ENCODE results near the gene GRAP2.
A peak's percentile ranks its signal among the peaks of the same experiment; 100 is the strongest.

The GRAP2 gene

GRCh38 chr22:39958949-39959639, 58.2 kb downstream of the GRAP2 start:
- no peak overlapping the region for H2AFZ ChIP-seq (ENCODE audit: low read length)
- H4K20me1 ChIP-seq (ENCODE audit: insufficient read depth, low read length): no peaks in the 10 kb centered on the region
- H3K9me3 ChIP-seq (replicated peaks; ENCODE audit: insufficient read depth, low read length): no peaks in the 10 kb centered on the region
- H3K9me2 ChIP-seq (replicated peaks; ENCODE audit: insufficient read depth, low read length): no peaks in the 10 kb centered on the region
- DNase-seq: no peak
- H3K79me2 ChIP-seq (ENCODE audit: low read length): no peaks in the 10 kb centered on the region
- no peaks in the 10 kb centered on the region for H3K27me3 ChIP-seq (replicated peaks; ENCODE audit: insufficient read depth, low read length)
- H3K4me2 ChIP-seq (ENCODE audit: low read depth, low read length): no peak overlapping the region
- no peak overlapping the region for H3K9ac ChIP-seq (ENCODE audit: low read length)
- no peaks in the 10 kb centered on the region for H3K36me3 ChIP-seq (replicated peaks; ENCODE audit: insufficient read depth, low read length)
- no peak for TF ChIP-seq EZH2 (optimal IDR thresholded peaks at IDR 0.05; ENCODE audit: low read depth, low read length)
- TF ChIP-seq CTCF (IDR thresholded peaks at IDR 0.05; ENCODE audit: low read length): no peak
- no peak for TF ChIP-seq EZH2phosphoT487 (IDR thresholded peaks at IDR 0.05; ENCODE audit: low read length)
- H3K27ac ChIP-seq (ENCODE audit: low read length): no peak overlapping the region
- H3K4me1 ChIP-seq (ENCODE audit: low read length): peaks cover 33% of the 10 kb centered on the region
- peaks cover 26% of the 10 kb centered on the region for H3F3A ChIP-seq (ENCODE audit: insufficient read depth, low read length)
- no peak overlapping the region for H3K4me3 ChIP-seq (ENCODE audit: low read length)

GRCh38 chr22:39959640-39960447, 59.0 kb downstream of the GRAP2 start, which contains the start of gene TMA7B:
Gene TMA7B, plus strand, starts transcription at chr22:39960397. Its CDS starts 3,978 bp downstream, at chr22:39964375.
- peaks cover 33% of the 10 kb centered on the region for H3K4me1 ChIP-seq (ENCODE audit: low read length)
- no peak within 1 kb of the TSS for H3K9ac ChIP-seq (ENCODE audit: low read length)
- H3K9me2 ChIP-seq (replicated peaks; ENCODE audit: insufficient read depth, low read length): no peaks in the 10 kb centered on the region
- H3K27ac ChIP-seq (ENCODE audit: low read length): peak within 1 kb of the TSS; percentile 66; the same call in 1 of the 2 replicates
- DNase-seq: no peak
- TF ChIP-seq EZH2 (optimal IDR thresholded peaks at IDR 0.05; ENCODE audit: low read depth, low read length): no peak
- no peaks in the 10 kb centered on the region for H3K27me3 ChIP-seq (replicated peaks; ENCODE audit: insufficient read depth, low read length)
- no peak within 1 kb of the TSS for H3K4me3 ChIP-seq (ENCODE audit: low read length)
- no peaks in the 10 kb centered on the region for H3K79me2 ChIP-seq (ENCODE audit: low read length)
- peak within 1 kb of the TSS; percentile 50; the same call in 1 of the 2 replicates for H3K4me2 ChIP-seq (ENCODE audit: low read depth, low read length)
- H2AFZ ChIP-seq (ENCODE audit: low read length): no peak within 1 kb of the TSS
- H3F3A ChIP-seq (ENCODE audit: insufficient read depth, low read length): peaks cover 26% of the 10 kb centered on the region
- no peaks in the 10 kb centered on the region for H3K36me3 ChIP-seq (replicated peaks; ENCODE audit: insufficient read depth, low read length)
- no peaks in the 10 kb centered on the region for H4K20me1 ChIP-seq (ENCODE audit: insufficient read depth, low read length)
- no peaks in the 10 kb centered on the region for H3K9me3 ChIP-seq (replicated peaks; ENCODE audit: insufficient read depth, low read length)

DNA sequence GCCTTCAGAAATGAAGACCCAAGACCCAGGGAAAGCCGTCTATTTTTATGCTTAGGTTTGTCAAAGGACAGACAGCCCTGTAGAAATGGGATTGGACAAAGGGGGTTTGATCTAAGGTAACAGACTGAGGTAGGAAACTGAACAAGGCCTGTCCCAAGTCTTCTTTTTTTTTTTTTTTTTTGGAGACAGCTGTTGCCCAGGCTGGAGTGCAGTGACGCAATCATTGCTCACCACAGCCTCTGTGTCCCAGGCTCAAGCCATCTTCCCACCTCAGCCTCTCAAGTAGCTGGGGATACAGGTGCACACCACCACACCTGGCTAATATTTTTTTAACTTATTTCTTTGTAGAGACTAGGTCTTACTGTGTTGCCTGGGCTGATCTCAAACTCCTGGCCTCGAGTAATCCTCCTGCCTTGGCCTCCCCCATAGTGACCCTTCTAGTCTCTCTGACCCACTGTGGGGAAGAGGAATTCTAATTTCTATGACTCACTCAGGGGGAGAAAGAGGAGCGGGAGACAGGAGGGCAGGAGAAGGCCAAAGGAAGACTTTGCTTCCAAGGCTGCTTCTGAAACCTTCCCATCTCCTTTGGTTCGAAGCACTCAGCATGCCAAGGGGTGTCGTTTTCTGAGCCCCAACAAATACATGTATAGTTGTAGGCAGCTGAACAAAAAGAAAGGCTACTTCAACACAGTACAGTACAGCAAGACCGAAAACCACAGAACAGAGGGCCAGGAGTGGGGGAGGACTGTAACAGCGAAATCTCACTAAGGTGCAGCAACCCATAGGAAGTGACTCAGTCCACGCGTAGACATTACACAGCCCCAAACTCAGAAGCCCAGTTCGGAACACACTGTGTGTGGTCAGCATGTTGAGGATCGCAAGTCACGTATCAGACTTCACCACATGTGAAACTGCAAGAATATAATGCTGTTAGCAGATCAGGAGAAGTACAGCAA, 60.2 kb downstream of the GRAP2 start:
- no peak overlapping the region for H2AFZ ChIP-seq (ENCODE audit: low read length)
- peaks cover 26% of the 10 kb centered on the region for H3F3A ChIP-seq (ENCODE audit: insufficient read depth, low read length)
- H3K9me2 ChIP-seq (replicated peaks; ENCODE audit: insufficient read depth, low read length): no peaks in the 10 kb centered on the region
- H3K4me3 ChIP-seq (ENCODE audit: low read length): no peak overlapping the region
- H3K9ac ChIP-seq (ENCODE audit: low read length): no peak overlapping the region
- TF ChIP-seq EZH2 (optimal IDR thresholded peaks at IDR 0.05; ENCODE audit: low read depth, low read length) (no peak), EZH2phosphoT487 (IDR thresholded peaks at IDR 0.05; ENCODE audit: low read length) (no peak), CTCF (IDR thresholded peaks at IDR 0.05; ENCODE audit: low read length) (no peak)
- H3K79me2 ChIP-seq (ENCODE audit: low read length): no peaks in the 10 kb centered on the region
- no peaks in the 10 kb centered on the region for H3K36me3 ChIP-seq (replicated peaks; ENCODE audit: insufficient read depth, low read length)
- H3K27me3 ChIP-seq (replicated peaks; ENCODE audit: insufficient read depth, low read length): no peaks in the 10 kb centered on the region
- DNase-seq: peak; percentile 96
- no peaks in the 10 kb centered on the region for H3K9me3 ChIP-seq (replicated peaks; ENCODE audit: insufficient read depth, low read length)
- peak overlapping the region; percentile 66; the same call in 1 of the 2 replicates for H3K27ac ChIP-seq (ENCODE audit: low read length)
- no peaks in the 10 kb centered on the region for H4K20me1 ChIP-seq (ENCODE audit: insufficient read depth, low read length)
- H3K4me2 ChIP-seq (ENCODE audit: low read depth, low read length): peak overlapping the region; percentile 50
- peaks cover 33% of the 10 kb centered on the region for H3K4me1 ChIP-seq (ENCODE audit: low read length)
